Right atrium auricular region (tissue), 2 donors: ENCODE data around the gene PLK5. TPM values are rescaled to one million over a fixed set of nuclear protein-coding genes. Genes with fewer than 3 reads are reported as not detected.
"Not testable (repeated sequence)": the region's sequence is repeated elsewhere in the genome, so short reads cannot be mapped to it uniquely, and the experiment has no call there.

Experiments
- DNase-seq: peaks from one replicate; pipeline ENCODE4 v3.0.0-alpha.2; 2019; ENCODE audit warnings: low spot score
- H3K27ac ChIP-seq, 2 donors: fragments of 200-600 bp; sonication (generic); 1 replicate in 1 of 2; 2 replicates in 1 of 2; pipeline ENCODE4 v1.5.1; 2016 to 2019
- H3K27me3 ChIP-seq, 2 donors: fragments of 200-600 bp; sonication (generic); one replicate each; pipeline versions ENCODE4 v1.5.1 to v1.6.0; 2017 to 2019
- H3K36me3 ChIP-seq: fragments of 200-600 bp; sonication (generic); one replicate; pipeline ENCODE4 v1.5.1; 2016
- H3K4me1 ChIP-seq, 2 donors: fragments of 200-600 bp; sonication (generic); one replicate each; pipeline versions ENCODE4 v1.5.1 to v1.6.0; 2017 to 2019
- H3K4me3 ChIP-seq, 2 donors: fragments of 200-600 bp; sonication (generic); 1 replicate in 1 of 2; 2 replicates in 1 of 2; pipeline ENCODE4 v1.5.1; 2017 to 2019; ENCODE audit warnings: mild to moderate bottlenecking in 1 of 2, moderate library complexity in 1 of 2
- H3K9me3 ChIP-seq, 2 donors: fragments of 200-600 bp; sonication (generic); one replicate each; pipeline ENCODE4 v1.5.1; 2019
- CTCF ChIP-seq, 2 donors: fragments of 200-600 bp; sonication (generic); IDR thresholded peaks; one replicate each; pipeline ENCODE4 v1.5.1; 2019; ENCODE audit warnings: antibody characterized with exemption in 2 of 2
- total RNA-seq, 2 donors: library from RNA; depleted of rRNA; stranded (reverse); fragments of >200 nt; gene quantifications; one replicate each; pipeline ENCODE4 v1.1.0, GENCODE V29; 2016

The PLK5 gene
- total RNA-seq, 2 donors from 2014 or later = not detected

- no peak for DNase-seq
- no peak for TF ChIP-seq CTCF (IDR thresholded peaks at IDR 0.05)
- no peaks in the 10 kb centered on the region for H3K9me3 ChIP-seq
- H3K27ac ChIP-seq = no peak overlapping the region
- no peaks in the 10 kb centered on the region for H3K36me3 ChIP-seq
- H3K4me1 ChIP-seq = peaks cover 0 to 6% of the 10 kb centered on the region in 2 donors
- H3K4me3 ChIP-seq = no peak overlapping the region
- no peaks in the 10 kb centered on the region for H3K27me3 ChIP-seq
Observed at GRCh38 chr19:1495799-1496713, 27.8 kb upstream of the PLK5 start.

- H3K27me3 ChIP-seq = no peaks in the 10 kb centered on the region
- no peak for DNase-seq
Observed at GRCh38 chr19:1496714-1497577, 26.9 kb upstream of the PLK5 start.

GRCh38 chr19:1497578-1498235 is 26.2 kb upstream of the PLK5 start:
- Histone ChIP-seq H3K27ac (no peak overlapping the region), H3K27me3 (no peaks in the 10 kb centered on the region)
- no peak for TF ChIP-seq CTCF (IDR thresholded peaks at IDR 0.05)

More at GRCh38 chr19:1496714-1497577, 26.9 kb upstream of the PLK5 start:
- no peak overlapping the region for H3K27ac ChIP-seq
- H3K4me1 ChIP-seq = no peaks in the 10 kb centered on the region
- TF ChIP-seq CTCF (IDR thresholded peaks at IDR 0.05) = no peak
- H3K4me3 ChIP-seq = no peak overlapping the region
- H3K9me3 ChIP-seq = no peaks in the 10 kb centered on the region
- H3K36me3 ChIP-seq = no peaks in the 10 kb centered on the region

GRCh38 chr19:1499231-1499630 is 24.6 kb upstream of the PLK5 start:
- peaks cover 0 to 11% of the 10 kb centered on the region in 2 donors for H3K4me1 ChIP-seq
- H3K9me3 ChIP-seq, H3K27me3 ChIP-seq, H3K4me3 ChIP-seq, DNase-seq, H3K36me3 ChIP-seq, H3K27ac ChIP-seq: not testable (repeated sequence)

More at GRCh38 chr19:1497578-1498235, 26.2 kb upstream of the PLK5 start:
- no peak for DNase-seq
- no peaks in the 10 kb centered on the region for H3K9me3 ChIP-seq
- no peak overlapping the region for H3K4me3 ChIP-seq
- peaks cover 0 to under 1% of the 10 kb centered on the region in 2 donors for H3K4me1 ChIP-seq
- no peaks in the 10 kb centered on the region for H3K36me3 ChIP-seq

GRCh38 chr19:1501200-1501595 is 22.7 kb upstream of the PLK5 start:
- Histone ChIP-seq H3K27me3 (no peaks in the 10 kb centered on the region), H3K4me1 (peaks cover 0 to 11% of the 10 kb centered on the region in 2 donors), H3K27ac (no peak overlapping the region), H3K9me3 (no peaks in the 10 kb centered on the region), H3K36me3 (peaks cover 11% of the 10 kb centered on the region), H3K4me3 (no peak overlapping the region)
- no peak for TF ChIP-seq CTCF (IDR thresholded peaks at IDR 0.05)
- DNase-seq = no peak
